ENCODE results near the gene ST7. TPM values are rescaled to one million over a fixed set of nuclear protein-coding genes. Genes with fewer than 3 reads are reported as not detected.

ST7 gene
- total RNA-seq, 1 donor from 2014 or later, result 39.3 TPM

DNA sequence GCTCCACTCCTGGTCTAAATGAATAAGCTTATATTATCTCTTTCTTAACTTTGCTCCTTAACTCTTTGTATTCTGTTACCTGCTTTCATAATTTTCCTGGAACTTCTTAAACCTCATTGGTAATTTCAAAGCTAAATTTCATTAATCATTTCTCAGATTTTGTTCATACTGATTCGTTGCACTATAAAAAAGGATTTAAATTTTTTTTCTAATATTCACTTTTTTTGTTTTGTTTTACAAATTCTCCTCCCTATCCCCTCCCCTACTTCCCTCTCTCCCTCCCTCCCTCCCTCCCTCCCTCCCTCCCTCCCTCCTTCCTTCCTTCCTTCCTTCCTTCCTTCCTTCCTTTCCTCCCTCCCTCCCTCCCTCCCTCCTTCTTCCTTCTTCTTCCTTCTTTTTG, 14.7 kb downstream of the ST7 start:
- H2AFZ ChIP-seq (ENCODE audit: low read depth, low read length), result no peak overlapping the region
- Mint-ChIP-seq H3K9me3 (ENCODE audit: unreplicated experiment) (no peaks in the 10 kb centered on the region), H3K4me3 (ENCODE audit: unreplicated experiment) (no peak overlapping the region), H3K27ac (ENCODE audit: unreplicated experiment) (no peak overlapping the region), H3K27me3 (ENCODE audit: low read depth, unreplicated experiment) (no peaks in the 10 kb centered on the region), H3K36me3 (ENCODE audit: low read depth, unreplicated experiment) (no peaks in the 10 kb centered on the region), H3K4me1 (ENCODE audit: low read depth, unreplicated experiment) (peaks cover 33% of the 10 kb centered on the region)
- TF ChIP-seq, protein P1, sequence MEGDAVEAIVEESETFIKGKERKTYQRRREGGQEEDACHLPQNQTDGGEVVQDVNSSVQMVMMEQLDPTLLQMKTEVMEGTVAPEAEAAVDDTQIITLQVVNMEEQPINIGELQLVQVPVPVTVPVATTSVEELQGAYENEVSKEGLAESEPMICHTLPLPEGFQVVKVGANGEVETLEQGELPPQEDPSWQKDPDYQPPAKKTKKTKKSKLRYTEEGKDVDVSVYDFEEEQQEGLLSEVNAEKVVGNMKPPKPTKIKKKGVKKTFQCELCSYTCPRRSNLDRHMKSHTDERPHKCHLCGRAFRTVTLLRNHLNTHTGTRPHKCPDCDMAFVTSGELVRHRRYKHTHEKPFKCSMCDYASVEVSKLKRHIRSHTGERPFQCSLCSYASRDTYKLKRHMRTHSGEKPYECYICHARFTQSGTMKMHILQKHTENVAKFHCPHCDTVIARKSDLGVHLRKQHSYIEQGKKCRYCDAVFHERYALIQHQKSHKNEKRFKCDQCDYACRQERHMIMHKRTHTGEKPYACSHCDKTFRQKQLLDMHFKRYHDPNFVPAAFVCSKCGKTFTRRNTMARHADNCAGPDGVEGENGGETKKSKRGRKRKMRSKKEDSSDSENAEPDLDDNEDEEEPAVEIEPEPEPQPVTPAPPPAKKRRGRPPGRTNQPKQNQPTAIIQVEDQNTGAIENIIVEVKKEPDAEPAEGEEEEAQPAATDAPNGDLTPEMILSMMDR (IDR thresholded peaks at IDR 0.05; ENCODE audit: insufficient read depth, low read depth, low read length), result no peak
- no peak for TF ChIP-seq EZH2 (IDR thresholded peaks at IDR 0.05; ENCODE audit: insufficient read depth, low read length)
- H3K9me3 ChIP-seq (ENCODE audit: insufficient read depth, low read depth, low read length), result no peaks in the 10 kb centered on the region
- no peak overlapping the region for H3K4me2 ChIP-seq (ENCODE audit: low read length)
- no peak overlapping the region for H3K4me3 ChIP-seq (ENCODE audit: insufficient read depth, low read depth, low read length)
- no peaks in the 10 kb centered on the region for H3K27me3 ChIP-seq (ENCODE audit: insufficient read depth, low read length)
- no peaks in the 10 kb centered on the region for H3K36me3 ChIP-seq (ENCODE audit: insufficient read depth, low read length)
- H3K27ac ChIP-seq (ENCODE audit: low read depth, low read length), result no peak overlapping the region
- DNase-seq (ENCODE audit: low read depth) (no peak), FAIRE-seq (no peak)
- H4K20me1 ChIP-seq (ENCODE audit: insufficient read depth, low read length), result peaks cover 52% of the 10 kb centered on the region
- H3K4me1 ChIP-seq (ENCODE audit: insufficient read depth, low read length), result no peaks in the 10 kb centered on the region
- peaks cover 73% of the 10 kb centered on the region for H3K79me2 ChIP-seq (ENCODE audit: insufficient read depth, low read length)
- H3K9ac ChIP-seq (ENCODE audit: low read length), result no peak overlapping the region

DNA sequence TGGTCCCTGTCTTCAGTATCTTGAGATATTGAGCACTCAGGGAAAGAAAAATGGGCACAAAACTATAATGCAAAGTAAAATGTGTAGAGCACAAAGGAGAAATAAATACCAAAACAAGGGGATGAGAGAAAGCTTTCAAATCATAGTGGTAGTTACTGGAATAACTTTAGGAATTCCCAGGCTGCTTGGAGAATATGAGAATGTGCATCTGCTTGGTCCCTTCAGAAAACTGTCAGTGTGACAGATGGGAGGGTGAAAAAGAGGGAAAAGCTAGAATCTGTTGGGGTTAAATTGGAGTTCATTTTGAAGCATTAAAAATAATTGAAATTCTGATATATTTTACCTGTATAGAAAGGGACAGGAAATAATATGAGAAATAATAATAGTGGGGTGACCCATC, 15.3 kb downstream of the ST7 start:
- H3K27ac ChIP-seq (ENCODE audit: low read depth, low read length), result no peak overlapping the region
- Mint-ChIP-seq H3K4me3 (ENCODE audit: unreplicated experiment) (no peak overlapping the region), H3K27ac (ENCODE audit: unreplicated experiment) (no peak overlapping the region), H3K4me1 (ENCODE audit: low read depth, unreplicated experiment) (peaks cover 33% of the 10 kb centered on the region), H3K36me3 (ENCODE audit: low read depth, unreplicated experiment) (no peaks in the 10 kb centered on the region), H3K9me3 (ENCODE audit: unreplicated experiment) (no peaks in the 10 kb centered on the region), H3K27me3 (ENCODE audit: low read depth, unreplicated experiment) (no peaks in the 10 kb centered on the region)
- H3K36me3 ChIP-seq (ENCODE audit: insufficient read depth, low read length), result no peaks in the 10 kb centered on the region
- H3K27me3 ChIP-seq (ENCODE audit: insufficient read depth, low read length), result no peaks in the 10 kb centered on the region
- H4K20me1 ChIP-seq (ENCODE audit: insufficient read depth, low read length), result peaks cover 52% of the 10 kb centered on the region
- no peak overlapping the region for H3K4me2 ChIP-seq (ENCODE audit: low read length)
- no peak for FAIRE-seq
- peaks cover 73% of the 10 kb centered on the region for H3K79me2 ChIP-seq (ENCODE audit: insufficient read depth, low read length)
- no peak overlapping the region for H3K9ac ChIP-seq (ENCODE audit: low read length)
- no peak overlapping the region for H3K4me3 ChIP-seq (ENCODE audit: insufficient read depth, low read depth, low read length)
- H3K9me3 ChIP-seq (ENCODE audit: insufficient read depth, low read depth, low read length), result no peaks in the 10 kb centered on the region
- no peaks in the 10 kb centered on the region for H3K4me1 ChIP-seq (ENCODE audit: insufficient read depth, low read length)
- TF ChIP-seq, protein P1 (IDR thresholded peaks at IDR 0.05; ENCODE audit: insufficient read depth, low read depth, low read length), result no peak
- TF ChIP-seq EZH2 (IDR thresholded peaks at IDR 0.05; ENCODE audit: insufficient read depth, low read length), result no peak
- H2AFZ ChIP-seq (ENCODE audit: low read depth, low read length), result no peak overlapping the region
- no peak for DNase-seq (ENCODE audit: low read depth)

DNA sequence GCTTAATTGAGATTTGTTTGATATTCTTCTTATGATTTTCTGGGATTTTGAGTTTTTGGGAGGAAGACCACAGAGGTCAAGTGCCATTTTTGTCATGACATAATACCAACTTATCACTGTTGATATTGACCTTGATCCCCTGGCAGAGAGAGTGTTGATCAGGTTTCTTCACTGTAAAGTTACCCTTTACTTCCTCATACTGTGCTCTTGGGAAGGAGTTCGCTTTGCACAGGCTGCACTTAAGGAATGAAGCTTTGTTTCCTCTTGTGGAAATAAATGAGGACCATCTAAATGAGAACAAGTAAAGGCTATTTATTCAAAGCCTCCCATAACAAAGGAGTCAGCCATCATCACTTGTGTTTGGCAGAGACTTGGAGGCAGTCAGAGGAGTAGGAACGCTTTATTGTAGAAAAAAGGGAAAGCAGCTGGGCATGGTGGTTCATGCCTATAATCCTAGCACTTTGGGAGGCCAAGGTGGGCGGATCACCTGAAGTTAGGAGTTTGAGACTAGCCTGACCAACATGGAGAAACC, 16.1 kb downstream of the ST7 start:
- Mint-ChIP-seq H3K27me3 (ENCODE audit: low read depth, unreplicated experiment) (no peaks in the 10 kb centered on the region), H3K4me1 (ENCODE audit: low read depth, unreplicated experiment) (peaks cover 33% of the 10 kb centered on the region), H3K36me3 (ENCODE audit: low read depth, unreplicated experiment) (no peaks in the 10 kb centered on the region), H3K4me3 (ENCODE audit: unreplicated experiment) (peak overlapping the region; percentile 0), H3K27ac (ENCODE audit: unreplicated experiment) (no peak overlapping the region), H3K9me3 (ENCODE audit: unreplicated experiment) (no peaks in the 10 kb centered on the region)
- Histone ChIP-seq H3K4me2 (ENCODE audit: low read length) (no peak overlapping the region), H3K9me3 (ENCODE audit: insufficient read depth, low read depth, low read length) (no peaks in the 10 kb centered on the region), H3K4me1 (ENCODE audit: insufficient read depth, low read length) (no peaks in the 10 kb centered on the region), H3K27me3 (ENCODE audit: insufficient read depth, low read length) (no peaks in the 10 kb centered on the region), H3K36me3 (ENCODE audit: insufficient read depth, low read length) (no peaks in the 10 kb centered on the region), H3K79me2 (ENCODE audit: insufficient read depth, low read length) (peaks cover 66% of the 10 kb centered on the region), H3K27ac (ENCODE audit: low read depth, low read length) (no peak overlapping the region), H3K4me3 (ENCODE audit: insufficient read depth, low read depth, low read length) (no peak overlapping the region), H3K9ac (ENCODE audit: low read length) (no peak overlapping the region), H4K20me1 (ENCODE audit: insufficient read depth, low read length) (peaks cover 48% of the 10 kb centered on the region), H2AFZ (ENCODE audit: low read depth, low read length) (no peak overlapping the region)
- DNase-seq (ENCODE audit: low read depth) (no peak), FAIRE-seq (no peak)
- TF ChIP-seq EZH2 (IDR thresholded peaks at IDR 0.05; ENCODE audit: insufficient read depth, low read length), result no peak
- TF ChIP-seq, protein P1 (IDR thresholded peaks at IDR 0.05; ENCODE audit: insufficient read depth, low read depth, low read length), result no peak
